Prostate gland (tissue), 2 donors: ENCODE measurements around the gene CD276.

ENCODE experiments used
- CTCF ChIP-seq, 4 experiments: fragments of 200-600 bp in 2 of 4; fragments of 450-650 bp in 2 of 4; sonication (generic) in 2 of 4; IDR thresholded peaks; 1 replicate in 3 of 4; 2 replicates in 1 of 4; pipeline ENCODE4 v1.5.1; 2016 to 2019; ENCODE audit warnings: antibody characterized with exemption in 4 of 4, mild to moderate bottlenecking in 2 of 4, moderate library complexity in 2 of 4
- POLR2AphosphoS5 ChIP-seq: sonication (generic); formaldehyde crosslinking; IDR thresholded peaks from one replicate; pipeline ENCODE4 v1.6.1; 2017; ENCODE audit warnings: antibody characterized with exemption

- TF ChIP-seq CTCF (IDR thresholded peaks at IDR 0.05), result no peak
- no peak for TF ChIP-seq POLR2AphosphoS5
Observed at GRCh38 chr15:73740152-73741048, 56.2 kb downstream of the CD276 start.
